GM19239 (cell line): Measurements from ENCODE around the gene GRM3.

Source experiments
- DNase-seq: peaks from one replicate; pipeline ENCODE4 v3.0.0; 2011; ENCODE audit warnings: low spot score; ENCODE audit not compliant: insufficient read length
- FAIRE-seq: peaks from 2 replicates; lab custom pipeline; 2011; peaks lifted over from hg19 to GRCh38; lab: Jason Lieb, UNC

GRM3 gene

DNA sequence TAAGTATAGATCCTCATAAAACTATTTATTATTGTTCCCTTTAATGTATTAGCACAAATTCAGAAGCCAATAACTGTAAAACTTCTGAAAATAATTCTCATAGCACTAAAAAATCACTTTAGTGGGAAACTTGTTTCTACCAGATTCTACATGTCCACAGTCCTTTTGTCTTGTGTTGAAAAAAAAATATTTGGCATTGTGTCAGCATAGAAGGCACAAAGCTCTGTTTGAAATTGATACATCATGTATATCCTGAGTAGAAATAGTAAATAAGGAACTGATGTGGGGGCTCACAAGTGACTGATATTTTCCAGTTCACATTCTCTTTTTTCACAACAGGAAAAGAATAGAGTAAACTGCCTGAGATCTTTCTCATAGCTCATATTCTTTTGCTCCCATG lies 134.6 kb downstream of the GRM3 start:
- FAIRE-seq (no peak), DNase-seq (no peak)

DNA sequence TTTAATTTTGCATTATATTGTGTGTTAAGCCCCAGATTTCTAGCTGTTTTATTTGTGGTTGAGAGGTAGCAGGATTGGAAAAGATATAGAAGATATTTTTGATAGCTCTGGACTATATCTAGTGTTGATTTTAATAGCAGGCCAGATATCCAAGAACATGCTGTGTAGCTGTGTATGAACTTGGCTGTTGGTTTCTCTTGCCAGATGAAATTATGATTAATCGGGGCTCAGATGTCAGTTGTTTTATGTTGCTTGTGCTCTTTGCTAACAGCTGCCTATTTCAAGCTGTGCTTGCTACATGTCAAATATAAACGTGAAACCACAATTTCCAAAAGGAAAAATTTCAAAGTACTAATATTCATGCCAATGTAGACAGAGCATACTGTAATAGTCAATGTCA lies 141.1 kb downstream of the GRM3 start:
- DNase-seq (no peak), FAIRE-seq (no peak)

DNA sequence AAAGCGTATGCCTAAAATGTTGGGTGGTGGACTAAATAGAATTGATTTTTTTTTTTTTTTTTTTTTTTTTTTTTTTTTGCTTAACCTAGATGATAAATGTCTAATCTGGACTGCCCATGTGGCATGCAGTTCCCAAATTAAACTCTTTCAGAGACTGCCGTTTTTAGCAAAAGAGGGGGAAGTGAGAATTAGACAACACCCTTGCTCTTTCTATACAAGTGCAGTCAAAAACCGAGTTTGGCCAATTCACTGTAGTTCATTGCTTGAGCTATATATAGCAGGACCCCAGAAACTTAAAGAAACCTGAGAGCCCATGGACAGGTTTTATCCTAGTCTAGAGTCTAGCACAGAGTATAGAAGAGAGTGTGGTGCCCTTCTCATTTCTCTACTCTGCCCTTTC lies 141.9 kb downstream of the GRM3 start:
- FAIRE-seq = no peak
- peak; percentile 8 for DNase-seq

DNA sequence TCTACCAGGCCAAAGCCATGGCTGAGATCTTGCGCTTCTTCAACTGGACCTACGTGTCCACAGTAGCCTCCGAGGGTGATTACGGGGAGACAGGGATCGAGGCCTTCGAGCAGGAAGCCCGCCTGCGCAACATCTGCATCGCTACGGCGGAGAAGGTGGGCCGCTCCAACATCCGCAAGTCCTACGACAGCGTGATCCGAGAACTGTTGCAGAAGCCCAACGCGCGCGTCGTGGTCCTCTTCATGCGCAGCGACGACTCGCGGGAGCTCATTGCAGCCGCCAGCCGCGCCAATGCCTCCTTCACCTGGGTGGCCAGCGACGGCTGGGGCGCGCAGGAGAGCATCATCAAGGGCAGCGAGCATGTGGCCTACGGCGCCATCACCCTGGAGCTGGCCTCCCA lies 142.7 kb downstream of the GRM3 start:
- FAIRE-seq (no peak), DNase-seq (no peak)

DNA sequence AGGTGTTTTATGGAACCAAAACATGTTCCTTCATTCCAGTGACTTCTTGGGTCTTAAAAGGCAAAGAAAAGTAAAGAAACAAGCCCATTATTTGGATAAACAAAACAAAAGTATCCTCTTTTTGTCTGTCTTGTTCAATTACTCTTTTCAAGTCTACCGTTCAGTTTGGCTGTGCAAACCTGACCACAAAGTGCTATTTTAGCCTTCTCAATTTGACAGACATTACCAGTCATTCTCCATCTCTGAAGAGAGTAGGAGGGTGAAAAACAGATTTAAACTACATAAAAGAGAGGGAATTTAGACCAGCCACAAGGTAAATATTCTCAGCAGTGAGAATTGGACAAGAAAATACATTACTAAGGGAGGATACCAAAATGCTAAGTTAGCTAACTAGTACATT lies 145.2 kb downstream of the GRM3 start:
- no peak for DNase-seq
- FAIRE-seq = peak; percentile 31

DNA sequence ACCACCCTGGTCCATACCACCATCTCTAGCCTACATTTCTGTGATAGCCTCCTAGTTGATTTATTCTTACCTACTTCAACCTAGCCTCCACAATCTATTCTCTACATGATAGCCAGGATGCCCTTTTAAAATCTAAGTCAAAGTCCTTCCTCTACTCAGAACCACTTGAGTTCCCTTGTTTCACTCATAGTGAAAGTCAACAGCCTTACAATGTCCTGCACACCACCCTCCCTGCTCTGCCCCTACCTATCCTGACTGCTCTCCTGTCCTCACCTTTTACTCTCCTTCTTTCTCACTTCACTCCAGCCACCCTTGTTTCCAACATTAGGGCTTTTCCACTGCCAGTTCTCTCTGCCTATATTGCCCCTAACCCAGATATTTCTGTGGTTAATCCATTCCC lies 146.7 kb downstream of the GRM3 start:
- FAIRE-seq = no peak
- no peak for DNase-seq

DNA sequence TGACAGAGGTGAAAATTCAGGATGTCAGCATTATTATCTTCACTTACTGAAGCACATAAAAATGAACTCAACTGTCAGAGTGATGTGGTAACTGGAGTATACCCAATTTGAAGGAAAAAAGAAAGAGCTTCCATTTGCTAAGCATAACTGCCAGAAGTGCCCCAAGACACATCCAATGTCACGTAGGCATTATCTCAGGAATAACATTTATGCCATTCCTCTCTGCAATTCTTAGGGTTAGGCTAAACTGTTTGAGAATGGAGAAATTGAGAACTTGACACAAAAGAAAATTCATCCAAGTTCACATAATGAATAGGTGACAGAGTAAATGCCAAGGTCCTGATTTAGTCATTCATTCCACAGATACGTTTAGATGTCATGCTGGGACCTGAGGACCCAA lies 148.6 kb downstream of the GRM3 start:
- no peak for DNase-seq
- no peak for FAIRE-seq

DNA sequence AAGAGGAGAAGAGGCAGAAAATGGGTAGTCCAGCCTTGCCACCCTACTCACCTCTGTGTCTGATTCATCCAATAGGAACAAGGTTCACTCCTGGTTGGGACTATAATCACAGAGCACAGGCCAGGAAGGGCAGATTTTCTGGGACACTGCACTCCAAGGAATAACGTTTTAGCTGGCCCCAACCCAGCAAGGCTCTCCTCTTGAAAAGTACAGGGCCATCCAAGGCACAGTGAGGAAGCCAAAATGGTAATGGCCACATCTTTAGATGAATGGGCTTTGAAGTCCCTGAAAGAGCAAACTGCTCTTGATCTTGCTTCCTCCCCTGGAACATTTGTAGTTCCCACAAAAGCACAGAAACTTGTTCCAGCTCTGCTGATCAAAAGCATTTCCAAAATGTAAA lies 149.4 kb downstream of the GRM3 start:
- FAIRE-seq = no peak
- DNase-seq = no peak

DNA sequence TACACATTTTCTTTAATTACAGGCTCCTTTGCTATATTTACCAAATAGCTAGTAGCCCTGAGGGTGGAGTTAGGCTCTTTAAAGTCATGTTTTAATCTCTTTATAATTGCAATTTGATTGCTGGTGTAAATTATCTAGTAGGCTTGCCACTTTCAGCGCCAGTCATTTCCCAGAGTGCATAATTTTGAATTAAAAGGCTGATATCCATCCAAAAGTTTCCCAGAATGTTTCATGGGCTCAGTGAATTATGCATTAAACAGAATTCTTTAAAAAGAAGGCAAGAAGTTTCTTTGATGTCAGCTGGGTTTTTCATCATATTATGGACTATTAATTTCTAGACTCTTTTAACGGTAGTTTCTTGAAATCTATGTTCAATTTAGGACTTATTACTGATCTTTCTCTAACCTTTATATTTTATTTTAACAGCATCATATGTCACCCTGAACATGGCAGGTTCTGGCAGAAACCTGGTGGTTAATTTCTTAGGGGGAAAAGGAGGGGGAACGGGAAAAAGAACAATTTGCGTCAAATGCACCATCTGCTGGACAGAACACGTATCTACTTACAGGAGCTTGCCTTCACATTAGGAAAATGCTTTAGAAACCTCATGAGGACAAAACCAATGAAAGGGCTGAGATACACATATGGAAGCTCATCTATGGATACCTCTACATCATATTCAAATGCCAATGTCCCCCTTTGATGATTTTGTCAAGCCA lies 171.1 kb downstream of the GRM3 start:
- FAIRE-seq (no peak), DNase-seq (no peak)

DNA sequence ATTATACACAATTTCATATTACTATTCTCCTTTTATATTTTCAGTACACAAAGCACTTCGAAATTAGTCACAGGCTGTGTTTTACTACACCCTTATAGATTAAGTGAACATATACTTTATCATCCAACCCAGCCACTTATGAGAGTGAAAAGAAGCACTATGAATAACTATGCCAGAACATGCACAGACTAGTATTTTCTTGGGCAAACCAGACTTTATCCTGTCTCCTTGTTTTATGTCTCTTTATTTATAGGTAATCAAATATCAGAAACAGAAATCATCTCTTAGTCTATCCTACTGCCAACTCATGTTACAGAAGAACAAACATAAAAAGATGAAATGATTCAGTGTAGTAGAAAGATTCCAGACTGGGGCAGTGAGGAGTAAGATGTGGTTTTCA lies 171.8 kb downstream of the GRM3 start:
- DNase-seq (no peak), FAIRE-seq (no peak)

DNA sequence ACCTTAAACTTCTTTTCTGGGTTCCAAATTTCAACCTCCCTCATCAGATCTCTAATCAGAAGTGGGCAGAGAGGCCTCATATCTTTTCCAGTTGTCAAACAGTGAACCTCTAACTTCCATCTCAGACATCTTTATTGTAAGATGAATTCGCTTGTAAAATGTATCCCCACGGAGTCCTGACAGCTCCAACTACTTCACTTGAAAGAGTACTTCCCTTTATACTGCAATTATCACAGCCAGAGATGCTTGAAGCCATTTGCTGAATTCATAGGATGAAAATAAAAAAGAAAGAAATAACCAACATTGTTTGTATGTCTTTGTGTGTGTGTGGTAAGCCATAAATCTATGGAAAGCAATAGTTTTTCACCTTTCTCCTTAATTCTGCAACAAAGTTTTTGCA lies 175.2 kb downstream of the GRM3 start:
- no peak for FAIRE-seq

DNA sequence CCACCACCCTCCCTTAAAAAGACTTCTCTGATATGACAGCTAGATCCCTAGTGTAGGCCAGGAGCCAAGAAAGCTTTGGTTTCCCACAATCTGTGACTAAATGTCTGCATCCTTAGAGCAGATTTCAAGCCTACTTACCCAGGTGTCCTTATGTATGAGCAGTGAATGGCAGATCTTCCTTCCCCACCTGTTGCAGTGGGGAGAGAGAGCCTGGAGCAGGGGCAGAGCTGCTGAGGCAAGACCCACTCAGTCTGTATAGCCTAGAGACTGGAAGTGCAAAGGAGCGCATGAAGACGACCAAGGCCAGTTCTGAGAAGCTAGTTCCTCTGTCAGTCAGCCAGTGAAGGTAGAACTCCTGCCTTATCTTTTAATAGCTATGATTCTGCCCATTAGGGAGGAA lies 180.1 kb downstream of the GRM3 start:
- FAIRE-seq = no peak
- DNase-seq = no peak

More for the DNA sequence above, 175.2 kb downstream of the GRM3 start:
- DNase-seq = no peak

DNA sequence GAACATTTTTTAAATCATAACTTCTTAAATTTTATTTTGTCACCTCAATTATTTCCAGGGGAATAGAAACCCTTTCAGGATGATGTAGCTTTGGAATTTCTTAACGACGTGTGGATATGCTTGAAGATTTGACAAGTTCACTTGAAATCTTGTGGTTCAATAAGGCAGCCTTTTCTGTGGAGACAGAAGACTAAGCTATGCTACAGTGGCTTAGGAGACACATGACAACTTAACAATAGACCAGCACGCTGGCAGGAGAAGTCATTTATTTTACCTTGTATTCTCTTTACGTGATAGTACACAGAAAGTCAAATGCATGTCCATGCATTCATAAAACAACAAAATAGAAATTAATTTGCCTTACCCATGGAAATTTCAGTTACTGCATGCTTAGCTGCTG lies 181.6 kb downstream of the GRM3 start:
- DNase-seq (no peak), FAIRE-seq (no peak)

DNA sequence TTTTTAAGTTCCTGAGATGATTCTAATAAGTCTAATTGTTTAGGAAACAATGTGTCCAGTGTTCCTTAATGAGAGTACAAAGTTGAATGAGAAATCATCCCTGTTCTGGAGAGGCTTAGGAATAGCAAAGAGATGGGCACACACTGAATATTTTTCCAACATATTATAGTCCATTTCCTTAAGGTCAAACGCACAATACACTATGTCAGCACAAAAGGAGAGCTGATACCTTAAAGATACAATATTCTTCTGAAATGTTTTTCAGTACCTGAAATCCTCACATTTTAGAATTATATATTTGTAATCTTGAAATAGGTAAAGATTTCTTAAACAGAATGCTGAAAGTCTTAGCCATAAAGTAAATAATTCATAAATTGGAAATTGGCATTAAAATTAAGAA lies 183.2 kb downstream of the GRM3 start:
- no peak for DNase-seq
- no peak for FAIRE-seq

DNA sequence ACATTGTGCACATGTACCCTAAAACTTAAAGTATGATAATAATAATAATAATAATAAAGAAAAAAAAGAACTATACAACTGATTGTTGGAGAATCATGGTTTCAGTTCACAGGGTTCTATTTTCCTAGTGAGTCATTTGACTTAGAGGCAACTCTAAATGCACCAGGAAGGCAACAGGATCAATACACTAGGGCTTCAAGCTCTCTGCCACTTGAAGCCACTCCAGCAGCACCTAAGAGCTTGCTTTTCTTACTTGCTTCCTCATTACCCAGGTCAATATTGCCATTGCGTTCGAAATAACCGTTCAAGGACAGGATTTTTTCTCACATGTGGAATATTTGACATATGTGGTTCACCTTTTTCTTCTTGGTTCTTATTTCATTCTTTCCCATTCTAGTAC lies 189.7 kb downstream of the GRM3 start:
- no peak for FAIRE-seq

DNA sequence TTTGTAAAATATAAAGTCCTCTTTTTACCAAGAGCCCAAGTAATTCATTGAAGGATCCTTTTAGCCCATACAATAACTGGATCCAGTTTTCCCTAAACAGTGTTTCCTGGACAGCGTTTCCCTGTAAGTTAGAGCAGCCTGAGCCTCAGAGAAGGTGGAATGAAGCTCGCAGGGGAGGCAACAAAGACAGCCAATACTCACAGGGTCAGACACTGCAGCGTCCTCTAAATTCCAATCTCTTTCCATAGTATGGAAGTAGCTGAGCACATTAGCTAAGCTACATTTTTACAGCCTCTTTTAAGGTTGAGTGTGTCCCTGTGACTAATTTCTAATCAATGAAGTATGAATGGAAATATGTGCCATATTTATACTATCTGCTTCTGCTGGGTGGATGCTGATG lies 193.5 kb downstream of the GRM3 start:
- DNase-seq = no peak
- FAIRE-seq = no peak

More for the DNA sequence above, 189.7 kb downstream of the GRM3 start:
- DNase-seq = no peak

DNA sequence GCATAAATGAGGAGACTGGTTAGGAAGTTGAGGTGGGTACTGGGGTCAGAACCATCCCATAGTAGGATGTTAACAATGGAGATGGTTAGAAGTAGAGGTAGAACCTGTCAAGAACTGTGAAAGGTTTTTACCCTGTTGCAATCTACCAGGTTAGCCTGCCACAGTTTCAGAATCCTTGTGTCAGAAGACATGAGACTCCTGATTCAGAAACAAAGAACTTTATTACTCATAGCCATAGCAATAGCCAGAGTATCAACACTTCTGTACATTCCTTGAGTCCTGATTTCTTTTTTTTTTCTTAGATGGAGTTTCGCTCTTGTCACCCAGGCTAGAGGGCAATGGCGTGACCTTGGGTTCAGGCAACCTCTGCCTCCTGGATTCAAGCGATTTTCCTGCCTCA lies 200.9 kb downstream of the GRM3 start:
- DNase-seq = no peak
- no peak for FAIRE-seq

DNA sequence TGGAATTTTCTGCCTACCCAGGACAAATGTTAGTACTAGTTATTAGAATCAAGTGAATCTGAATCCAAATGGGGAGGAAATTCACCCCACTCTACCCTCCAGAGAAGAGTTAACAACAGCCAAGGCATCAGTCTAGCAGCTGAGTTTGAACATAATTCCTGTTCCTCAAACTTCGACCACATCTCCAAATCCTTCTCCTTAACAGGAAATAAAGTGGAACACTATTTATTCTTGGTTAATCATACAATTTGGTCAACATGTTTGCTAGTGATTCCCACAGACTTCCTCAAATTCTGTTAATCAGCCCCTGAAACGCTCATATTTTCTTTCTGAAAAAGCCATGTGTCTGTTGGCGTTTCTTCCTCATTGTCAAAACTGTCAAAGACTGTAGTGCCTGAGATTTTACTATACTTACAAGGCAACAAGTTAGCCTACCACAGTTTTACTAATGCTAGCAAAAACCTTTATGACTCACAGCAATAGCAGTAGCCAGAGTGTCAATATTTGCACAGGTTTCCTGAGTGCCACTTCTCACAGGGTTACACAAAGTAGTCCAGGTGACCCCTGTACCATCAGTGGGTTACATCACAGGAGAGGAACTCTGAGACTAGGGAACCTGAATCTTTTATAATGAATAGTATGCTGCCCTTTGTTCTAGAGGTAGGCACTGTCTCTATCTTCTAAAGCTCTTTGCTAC lies 202.9 kb downstream of the GRM3 start:
- FAIRE-seq = no peak
- DNase-seq = no peak

DNA sequence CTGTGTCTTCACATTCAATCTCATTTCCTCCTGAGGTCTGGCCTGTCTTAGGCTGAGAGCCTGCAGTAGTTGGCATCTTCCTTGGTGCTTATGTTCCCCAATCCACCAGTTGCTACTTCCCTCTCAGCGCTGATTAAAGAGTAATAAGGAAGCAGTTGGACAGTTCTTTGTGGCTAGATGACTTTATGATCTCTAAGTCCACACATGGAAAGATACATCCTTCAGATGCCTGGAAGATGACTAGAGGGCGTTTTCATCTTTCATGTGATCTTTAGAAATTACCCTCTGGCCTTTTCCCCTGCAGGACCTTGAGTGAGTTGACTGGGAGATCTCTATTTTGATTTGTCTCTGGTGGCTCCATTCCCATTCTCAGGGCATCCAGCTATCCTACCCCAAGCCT lies 204.5 kb downstream of the GRM3 start:
- no peak for FAIRE-seq
- no peak for DNase-seq

DNA sequence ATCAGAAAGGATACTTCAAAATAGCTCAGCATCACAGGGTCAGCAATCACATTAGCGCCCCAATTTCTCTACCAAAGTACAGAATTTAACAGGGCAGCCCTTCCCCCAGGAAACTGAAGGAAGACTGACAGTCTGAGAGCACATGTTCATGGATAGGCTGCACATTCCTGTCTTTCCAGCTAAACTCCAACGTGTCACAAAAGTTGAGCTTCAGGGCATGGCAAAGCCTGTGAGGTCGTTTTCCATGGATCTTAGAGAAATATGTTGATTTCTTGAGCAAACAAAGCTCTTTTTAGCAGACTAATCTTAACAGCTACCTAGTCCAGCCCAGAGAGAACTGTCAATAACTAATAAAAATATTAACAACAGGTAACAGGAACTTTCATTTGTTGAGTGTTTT lies 207.9 kb downstream of the GRM3 start:
- no peak for FAIRE-seq
- no peak for DNase-seq

DNA sequence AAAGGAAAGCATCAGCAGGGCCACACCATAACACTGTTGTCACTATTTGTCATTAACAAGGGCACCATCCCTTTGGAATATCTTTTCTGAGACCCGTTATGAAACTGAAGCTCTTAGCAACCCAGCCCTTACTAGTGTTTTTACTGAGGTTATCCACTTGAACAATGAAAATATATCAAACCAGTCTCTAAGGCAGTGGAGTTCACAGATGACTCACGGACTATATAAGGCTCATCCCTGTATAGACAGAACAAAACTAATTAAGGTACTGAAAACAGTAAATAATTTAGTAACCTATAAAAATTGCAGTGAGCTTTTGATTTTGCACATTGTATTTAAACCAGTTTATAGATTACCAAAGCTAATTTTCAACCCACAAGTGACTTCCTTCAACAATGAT lies 219.7 kb downstream of the GRM3 start:
- no peak for FAIRE-seq
- no peak for DNase-seq

DNA sequence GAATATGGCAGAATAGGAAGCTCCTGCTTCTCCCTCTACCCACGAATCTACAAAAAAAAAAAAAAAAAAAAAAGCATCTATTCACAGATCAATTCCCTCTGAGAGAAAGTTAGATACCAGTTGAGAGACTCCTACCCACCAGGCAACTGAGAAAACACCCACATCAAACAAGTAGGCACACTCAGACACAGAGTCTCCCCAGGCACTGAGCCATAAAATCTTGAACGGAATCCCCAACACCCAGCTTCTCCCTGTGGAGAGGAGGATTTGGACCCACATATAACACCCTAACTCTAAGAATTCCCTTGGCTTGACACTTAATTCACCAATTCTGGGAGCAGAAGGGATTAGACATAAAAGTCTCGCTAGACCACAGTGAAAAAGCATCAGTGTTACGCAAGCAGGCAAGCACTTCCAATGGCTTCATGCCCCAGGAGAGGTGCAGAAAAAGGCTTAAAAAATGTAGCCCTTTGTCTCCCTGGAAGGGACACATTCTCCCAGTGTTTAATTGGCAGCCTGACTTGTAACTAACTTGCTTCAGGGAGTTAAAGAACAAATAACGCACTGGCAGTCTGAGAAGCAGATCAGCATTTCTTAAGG lies 223.6 kb downstream of the GRM3 start:
- DNase-seq (no peak), FAIRE-seq (no peak)
